RWPE1 (cell line): ENCODE measurements around the gene TENM4.
A peak's percentile ranks its signal among the peaks of the same experiment; 100 is the strongest.

Source experiments
- CTCF ChIA-PET: fragments of 350-600 bp; sonication (Branson Sonifier 250); formaldehyde crosslinking; extraction: SDS; loops from one replicate; lab custom pipeline; 2021; lab: Yijun Ruan, JAX
- POLR2A ChIA-PET: fragments of 400-600 bp; formaldehyde crosslinking; extraction: SDS; loops from one replicate; lab custom pipeline; 2020; ENCODE audit warnings: antibody characterized with exemption; ENCODE audit not compliant: low non-redundant PET; lab: Yijun Ruan, JAX
- DNase-seq: peaks from one replicate; pipeline ENCODE4 v3.0.0; 2012; ENCODE audit warnings: low spot score
- H3K27ac ChIP-seq: fragments of 450-650 bp; 2 replicates; pipeline ENCODE4 v1.5.1; 2017
- TF ChIP-seq, protein P1 (sequence below): fragments of 450-650 bp; conservative IDR thresholded peaks from 2 replicates; pipeline ENCODE4 v1.5.1; 2017; ENCODE audit warnings: low read depth, mild to moderate bottlenecking

The TENM4 gene

GRCh38 chr11:79383874-79384273, 57.0 kb downstream of the TENM4 start:
- CTCF ChIA-PET = no interaction called here
- POLR2A ChIA-PET = no interaction called here
- no peak overlapping the region for H3K27ac ChIP-seq
- DNase-seq = no peak
- TF ChIP-seq, protein P1, sequence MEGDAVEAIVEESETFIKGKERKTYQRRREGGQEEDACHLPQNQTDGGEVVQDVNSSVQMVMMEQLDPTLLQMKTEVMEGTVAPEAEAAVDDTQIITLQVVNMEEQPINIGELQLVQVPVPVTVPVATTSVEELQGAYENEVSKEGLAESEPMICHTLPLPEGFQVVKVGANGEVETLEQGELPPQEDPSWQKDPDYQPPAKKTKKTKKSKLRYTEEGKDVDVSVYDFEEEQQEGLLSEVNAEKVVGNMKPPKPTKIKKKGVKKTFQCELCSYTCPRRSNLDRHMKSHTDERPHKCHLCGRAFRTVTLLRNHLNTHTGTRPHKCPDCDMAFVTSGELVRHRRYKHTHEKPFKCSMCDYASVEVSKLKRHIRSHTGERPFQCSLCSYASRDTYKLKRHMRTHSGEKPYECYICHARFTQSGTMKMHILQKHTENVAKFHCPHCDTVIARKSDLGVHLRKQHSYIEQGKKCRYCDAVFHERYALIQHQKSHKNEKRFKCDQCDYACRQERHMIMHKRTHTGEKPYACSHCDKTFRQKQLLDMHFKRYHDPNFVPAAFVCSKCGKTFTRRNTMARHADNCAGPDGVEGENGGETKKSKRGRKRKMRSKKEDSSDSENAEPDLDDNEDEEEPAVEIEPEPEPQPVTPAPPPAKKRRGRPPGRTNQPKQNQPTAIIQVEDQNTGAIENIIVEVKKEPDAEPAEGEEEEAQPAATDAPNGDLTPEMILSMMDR = no peak

GRCh38 chr11:79382301-79383050, 58.4 kb downstream of the TENM4 start:
- no peak for DNase-seq
- POLR2A ChIA-PET = no interaction called here
- peak overlapping the region; percentile 18 for H3K27ac ChIP-seq
- TF ChIP-seq, protein P1 = no peak
- CTCF ChIA-PET = no interaction called here

- DNase-seq = no peak
- TF ChIP-seq, protein P1 = no peak
- ChIA-PET CTCF (interaction anchor here (1.3 kb wide), 1 partner anchor 59 kb away, joined by 3 read pairs; no protein-coding TSS in a partner anchor), POLR2A (no interaction called here)
- H3K27ac ChIP-seq = no peak overlapping the region
These were observed 59.8 kb downstream of the TENM4 start for GRCh38 chr11:79381036-79381435.

DNA sequence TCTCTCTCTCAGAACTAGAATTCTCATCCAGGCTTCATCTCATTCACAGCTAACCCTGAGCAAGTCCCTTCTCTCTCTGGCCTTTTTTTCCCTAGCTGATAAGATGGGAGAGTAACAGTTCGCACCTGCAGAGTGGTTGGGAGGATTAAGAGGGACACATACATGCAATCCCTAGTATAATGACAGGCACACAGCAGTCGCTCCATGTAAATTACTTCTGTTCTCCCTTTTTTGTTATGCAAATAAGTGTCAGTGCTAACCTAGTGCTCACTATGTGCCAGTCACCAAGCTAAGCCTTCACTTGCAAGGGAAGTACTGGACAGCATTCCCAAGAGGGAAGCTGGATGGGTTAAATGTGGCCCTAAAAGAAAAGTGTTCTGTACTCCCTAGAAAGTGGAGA, 63.4 kb downstream of the TENM4 start:
- DNase-seq = no peak
- POLR2A ChIA-PET = no interaction called here
- CTCF ChIA-PET = interaction anchor here (0.6 to 0.8 kb wide), 2 partner anchors 63 to 707 kb away, joined by 3 read pairs; no protein-coding TSS in a partner anchor
- TF ChIP-seq, protein P1 = no peak
- no peak overlapping the region for H3K27ac ChIP-seq

GRCh38 chr11:79375818-79376550, 64.8 kb downstream of the TENM4 start:
- H3K27ac ChIP-seq = peak overlapping the region; percentile 72
- TF ChIP-seq, protein P1 = no peak
- CTCF ChIA-PET = interaction anchor here (0.6 kb wide), 1 partner anchor 17 kb away, joined by 3 read pairs; no protein-coding TSS in a partner anchor
- DNase-seq = peak; percentile 68
- POLR2A ChIA-PET = no interaction called here

DNA sequence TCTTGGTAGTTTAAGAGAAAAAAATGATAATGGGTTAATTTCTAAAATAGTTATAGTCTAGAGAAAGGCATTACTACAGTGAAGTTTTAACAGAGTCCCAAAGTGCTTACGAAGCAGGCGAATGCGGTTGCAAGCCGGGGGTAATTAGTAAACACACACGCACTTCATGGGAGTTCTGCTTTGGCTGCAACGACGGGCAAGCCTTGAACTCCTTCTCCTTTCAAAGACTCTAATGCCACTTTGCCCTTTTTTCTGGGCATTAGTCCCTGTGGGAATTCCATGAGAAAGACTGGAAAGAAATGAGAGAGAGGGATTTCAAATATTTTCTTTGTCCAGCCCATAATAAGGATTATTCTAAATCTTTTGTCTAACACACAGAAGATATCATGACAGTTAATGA, 66.1 kb downstream of the TENM4 start:
- TF ChIP-seq, protein P1 = no peak
- no peak for DNase-seq
- ChIA-PET CTCF (no interaction called here), POLR2A (no interaction called here)
- H3K27ac ChIP-seq = no peak overlapping the region
